Measurements from ENCODE around the gene RITA1.

DNA sequence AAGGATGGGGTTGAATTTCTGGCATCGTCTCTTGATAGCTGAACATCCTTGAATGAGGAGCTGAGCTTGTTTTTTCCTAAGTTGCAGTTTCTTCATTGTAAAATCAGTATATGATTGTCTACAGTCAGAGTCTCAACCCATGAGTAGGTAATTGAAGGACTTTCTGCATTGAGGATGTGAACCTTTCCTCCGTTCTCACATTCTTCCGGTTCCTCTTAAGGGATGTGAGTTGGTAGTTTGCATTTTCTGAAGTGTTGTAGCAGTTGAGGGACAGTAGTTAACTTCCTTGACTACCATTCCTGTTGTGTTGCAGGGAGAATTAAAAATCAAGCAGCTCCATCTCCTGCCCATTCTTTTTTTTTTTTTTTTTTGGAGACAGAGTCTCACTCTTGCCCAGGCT, 54.9 kb downstream of the RITA1 start:
- TF ChIP-seq POLR2AphosphoS5 (IDR thresholded peaks at IDR 0.05): no peak
- no peak for TF ChIP-seq POLR2A (IDR thresholded peaks at IDR 0.05; ENCODE audit: low read depth)
- TF ChIP-seq, protein P1, sequence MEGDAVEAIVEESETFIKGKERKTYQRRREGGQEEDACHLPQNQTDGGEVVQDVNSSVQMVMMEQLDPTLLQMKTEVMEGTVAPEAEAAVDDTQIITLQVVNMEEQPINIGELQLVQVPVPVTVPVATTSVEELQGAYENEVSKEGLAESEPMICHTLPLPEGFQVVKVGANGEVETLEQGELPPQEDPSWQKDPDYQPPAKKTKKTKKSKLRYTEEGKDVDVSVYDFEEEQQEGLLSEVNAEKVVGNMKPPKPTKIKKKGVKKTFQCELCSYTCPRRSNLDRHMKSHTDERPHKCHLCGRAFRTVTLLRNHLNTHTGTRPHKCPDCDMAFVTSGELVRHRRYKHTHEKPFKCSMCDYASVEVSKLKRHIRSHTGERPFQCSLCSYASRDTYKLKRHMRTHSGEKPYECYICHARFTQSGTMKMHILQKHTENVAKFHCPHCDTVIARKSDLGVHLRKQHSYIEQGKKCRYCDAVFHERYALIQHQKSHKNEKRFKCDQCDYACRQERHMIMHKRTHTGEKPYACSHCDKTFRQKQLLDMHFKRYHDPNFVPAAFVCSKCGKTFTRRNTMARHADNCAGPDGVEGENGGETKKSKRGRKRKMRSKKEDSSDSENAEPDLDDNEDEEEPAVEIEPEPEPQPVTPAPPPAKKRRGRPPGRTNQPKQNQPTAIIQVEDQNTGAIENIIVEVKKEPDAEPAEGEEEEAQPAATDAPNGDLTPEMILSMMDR (IDR thresholded peaks at IDR 0.05): no peak

Data from esophagus muscularis mucosa (tissue), 3 donors.